Measurements from ENCODE around the gene PCDH15. TPM values are rescaled to one million over a fixed set of nuclear protein-coding genes. Genes with fewer than 3 reads are reported as not detected.

Gene PCDH15
- total and polyA plus RNA-seq, 2 of the 8 experiments (the other 6 are each of a cell fraction or from before 2014, with no cell fraction given): 0.11 TPM; not detected in 1

DNA sequence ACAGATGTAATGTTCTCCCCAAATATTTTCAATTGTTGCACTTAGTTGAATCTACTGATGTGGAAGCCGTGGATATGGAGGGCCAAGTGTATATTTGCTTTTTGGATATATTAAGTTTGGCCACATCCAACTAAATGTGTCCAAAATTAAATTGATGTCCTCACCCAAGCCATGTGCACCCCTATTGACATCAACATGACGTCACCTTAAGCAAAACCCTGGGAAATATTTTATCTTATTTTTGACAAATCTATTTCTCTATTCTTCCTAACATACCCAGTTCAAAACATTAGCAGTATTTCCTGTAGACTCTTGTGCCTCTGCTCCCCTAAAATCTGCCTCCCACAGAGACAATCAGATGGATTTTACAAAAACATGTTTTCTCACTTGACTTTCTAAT is 652.5 kb downstream of the PCDH15 start:
- no peak for DNase-seq (ENCODE audit: low read depth in 1 of 2, low spot score in 2 of 2)
- Histone ChIP-seq H3K23me2 (ENCODE audit: low read depth, low read length) (no peaks in the 10 kb centered on the region), H3K9me3 (ENCODE audit: insufficient read depth in 2 of 2, low read depth in 1 of 2, low read length in 1 of 2) (peaks cover 0 to 13% of the 10 kb centered on the region in 2 experiments; a peak in 3 of 4 replicates), H3K23ac (ENCODE audit: insufficient read length) (no peak overlapping the region), H3K79me1 (ENCODE audit: low read depth, low read length) (no peaks in the 10 kb centered on the region), H3K4me2 (ENCODE audit: insufficient read depth in 1 of 2, low read depth in 2 of 2, low read length in 2 of 2) (no peak overlapping the region), H3K14ac (ENCODE audit: insufficient read length) (no peak overlapping the region), H2AK5ac (ENCODE audit: low read depth, low read length) (no peak overlapping the region), H3K4me1 (replicated peaks in 1 of 4; ENCODE audit: control insufficient read depth in 3 of 4, insufficient read depth in 4 of 4, low read length in 3 of 4) (no peaks in the 10 kb centered on the region), H2BK5ac (ENCODE audit: low read depth, low read length) (no peak overlapping the region), H4K20me1 (replicated peaks in 1 of 2; ENCODE audit: control insufficient read depth in 1 of 2, insufficient read depth in 2 of 2, low read length in 2 of 2) (no peaks in the 10 kb centered on the region), H2BK15ac (ENCODE audit: low read length) (no peak overlapping the region), H4K5ac (ENCODE audit: insufficient read length, low read depth, low read length) (no peak overlapping the region), H2BK12ac (ENCODE audit: low read depth, low read length) (no peak overlapping the region), H2BK20ac (ENCODE audit: low read length) (no peak overlapping the region), H3K79me2 (ENCODE audit: control insufficient read depth in 1 of 2, insufficient read depth in 2 of 2, low read length in 2 of 2) (no peaks in the 10 kb centered on the region), H3K18ac (ENCODE audit: extremely low read depth, low read length) (no peak overlapping the region), H2AFZ (ENCODE audit: low read length) (no peak overlapping the region), H3K27ac (ENCODE audit: low read depth, low read length) (no peak overlapping the region), H3K4ac (replicated peaks; ENCODE audit: insufficient read length, low read depth, low read length) (no peak overlapping the region), H3K27me3 (replicated peaks in 1 of 4; ENCODE audit: control insufficient read depth in 3 of 4, extremely low read depth in 1 of 4, insufficient read depth in 3 of 4, low read length in 3 of 4) (no peaks in the 10 kb centered on the region), H3K4me3 (ENCODE audit: extremely low read depth in 1 of 4, insufficient read depth in 2 of 4, low read depth in 3 of 4, low read length in 4 of 4) (no peak overlapping the region), H4K8ac (ENCODE audit: extremely low read depth, insufficient read depth, low read length) (no peak overlapping the region), H2BK120ac (replicated peaks; ENCODE audit: low read depth, low read length) (no peak overlapping the region), H3K56ac (replicated peaks; ENCODE audit: insufficient read length, low read depth, low read length) (no peak overlapping the region), H3K9ac (replicated peaks in 1 of 4; ENCODE audit: extremely low read depth in 1 of 4, low read depth in 3 of 4, low read length in 3 of 4) (no peak overlapping the region), H4K91ac (replicated peaks; ENCODE audit: insufficient read length, low read length) (no peak overlapping the region), H3K36me3 (ENCODE audit: control insufficient read depth in 2 of 4, insufficient read depth in 4 of 4, low read length in 3 of 4) (peaks cover 0 to 4% (median 0%) of the 10 kb centered on the region in 4 experiments; a peak in 2 of 8 replicates)
- ChIA-PET POLR2A (ENCODE audit: partially characterized antibody) (no interaction called here), CTCF (ENCODE audit: partially characterized antibody) (interaction anchor here (1.5 kb wide), 1 partner anchor 15 kb away, joined by 4 read pairs; no protein-coding TSS in a partner anchor)
- WGBS, 2 experiments (ENCODE audit: extremely low coverage in 1 of 2, insufficient coverage in 1 of 2, insufficient read length in 1 of 2, insufficient replicate concordance in 2 of 2, low coverage in 1 of 2, low lambda C conversion rate in 2 of 2, missing lambda C conversion rate in 1 of 2): 86% methylated on average over 2 of the region's 2 CpGs; no CpG with 5 or more reads in 1 of the 2 experiments
- FAIRE-seq: no peak
- no peak for TF ChIP-seq CHD1 (IDR thresholded peaks at IDR 0.05; ENCODE audit: low read depth, low read length)
- no peak for TF ChIP-seq CREB1 (IDR thresholded peaks at IDR 0.05)
- no peak for TF ChIP-seq KDM4A (IDR thresholded peaks at IDR 0.05; ENCODE audit: low read depth, low read length, severe bottlenecking)
- TF ChIP-seq FOSL1 (IDR thresholded peaks at IDR 0.05; ENCODE audit: insufficient read depth, low read depth, low read length): no peak
- no peak for TF ChIP-seq GABPA (IDR thresholded peaks at IDR 0.05; ENCODE audit: borderline replicate concordance, insufficient read depth, low read length)
